HG03064 (cell line): ENCODE results near the gene ARHGEF16.

Source experiments
- ATAC-seq: cut with Tn5 transposase; IDR thresholded peaks from one replicate; pipeline ENCODE4 v1.9.1; 2021; ENCODE audit warnings: low read depth; ENCODE audit not compliant: unreplicated experiment

Gene ARHGEF16

DNA sequence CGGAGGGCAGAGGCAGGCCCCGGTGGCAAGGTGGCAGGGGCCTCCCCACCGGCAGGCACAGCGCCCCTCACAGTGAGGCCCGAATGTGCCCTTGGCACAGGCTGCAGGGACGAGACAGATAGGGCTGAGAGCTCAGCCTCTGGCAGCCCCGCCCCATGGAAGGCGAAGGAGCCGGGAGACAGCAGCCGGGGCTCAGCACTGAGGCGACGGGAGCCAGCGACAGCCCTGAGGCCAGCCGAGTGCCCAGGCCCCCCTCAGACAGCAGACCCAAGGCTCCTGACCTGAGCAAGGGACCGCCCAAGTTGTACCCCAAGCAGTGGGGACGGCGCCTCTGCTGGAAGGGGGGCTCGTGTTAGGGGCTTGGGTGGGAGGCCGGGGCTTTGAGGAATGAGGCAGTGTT, 43.1 kb downstream of the ARHGEF16 start:
- no peak for ATAC-seq

DNA sequence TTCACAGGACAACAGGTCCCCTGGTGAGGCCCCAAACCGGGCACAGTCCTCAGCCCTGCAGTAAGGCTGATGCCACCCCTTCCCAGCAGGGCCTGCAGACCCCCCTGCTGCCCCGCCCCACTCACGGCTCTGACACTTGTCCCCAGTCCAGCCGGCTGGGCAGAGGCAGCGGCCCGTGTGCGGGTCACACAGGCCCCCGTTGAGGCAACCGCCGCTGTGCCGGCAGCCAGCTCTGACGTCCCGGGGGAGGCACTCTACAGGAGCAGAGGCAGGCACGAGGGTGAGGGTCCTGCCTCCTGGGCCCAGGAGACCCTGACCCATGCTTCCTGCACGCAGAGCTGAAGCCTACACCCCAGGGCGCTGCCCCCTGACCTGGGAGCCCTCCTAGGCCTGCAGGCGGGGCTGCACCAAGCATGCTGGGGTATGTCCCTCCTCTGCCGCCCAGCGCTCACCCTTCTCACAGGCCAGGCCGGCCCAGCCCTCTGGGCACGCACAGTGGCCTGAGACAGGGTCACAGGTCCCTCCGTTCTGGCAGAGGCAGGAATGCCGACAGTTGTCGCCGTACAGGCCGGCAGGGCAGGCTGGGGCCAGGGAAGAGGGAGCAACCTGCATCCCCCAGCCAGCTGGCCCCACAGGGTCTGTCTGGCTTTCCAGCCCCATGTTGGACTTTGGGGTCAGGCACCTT, 43.9 kb downstream of the ARHGEF16 start:
- no peak for ATAC-seq

DNA sequence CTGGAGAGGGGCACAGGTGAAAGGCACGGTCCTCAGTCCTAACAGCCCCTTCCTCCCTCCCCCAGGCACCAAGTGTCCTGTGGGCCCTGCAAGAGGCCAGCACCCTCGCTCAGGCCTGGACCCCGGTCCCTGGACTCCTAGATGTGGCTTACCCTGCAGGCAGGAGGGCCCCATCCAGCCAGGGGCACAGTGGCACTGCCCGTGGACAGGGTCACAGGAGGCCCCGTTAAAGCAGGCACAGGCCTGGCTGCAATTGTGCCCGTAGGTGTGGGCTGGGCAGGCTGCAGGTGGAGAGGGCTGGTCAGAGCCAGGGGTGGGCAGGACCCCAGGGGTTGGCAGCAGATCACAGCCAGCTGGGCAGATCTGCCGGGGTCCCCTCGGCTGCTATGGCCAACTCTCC, 44.5 kb downstream of the ARHGEF16 start:
- no peak for ATAC-seq

DNA sequence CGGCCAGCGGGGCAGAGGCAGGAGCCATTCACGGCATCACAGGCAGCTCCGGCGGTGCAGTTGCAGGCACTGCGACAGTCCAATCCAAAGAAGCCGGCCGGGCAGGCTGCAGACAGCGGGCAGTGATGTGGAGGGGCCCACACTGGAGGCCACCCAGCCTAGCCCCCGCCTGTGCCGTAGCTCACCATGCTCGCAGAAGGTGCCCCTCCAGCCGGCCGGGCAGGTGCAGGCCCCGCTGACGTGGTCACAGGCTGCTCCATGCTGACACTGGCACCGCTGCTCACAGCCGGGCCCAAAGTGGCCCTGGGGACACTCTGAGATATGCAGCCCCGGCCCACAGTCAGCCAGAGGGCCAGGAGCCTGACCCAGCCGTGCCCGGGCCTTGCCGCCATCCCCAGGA, 45.1 kb downstream of the ARHGEF16 start:
- no peak for ATAC-seq

- ATAC-seq = no peak
These were observed 45.9 kb downstream of the ARHGEF16 start for GRCh38 chr1:3500265-3500835.

DNA sequence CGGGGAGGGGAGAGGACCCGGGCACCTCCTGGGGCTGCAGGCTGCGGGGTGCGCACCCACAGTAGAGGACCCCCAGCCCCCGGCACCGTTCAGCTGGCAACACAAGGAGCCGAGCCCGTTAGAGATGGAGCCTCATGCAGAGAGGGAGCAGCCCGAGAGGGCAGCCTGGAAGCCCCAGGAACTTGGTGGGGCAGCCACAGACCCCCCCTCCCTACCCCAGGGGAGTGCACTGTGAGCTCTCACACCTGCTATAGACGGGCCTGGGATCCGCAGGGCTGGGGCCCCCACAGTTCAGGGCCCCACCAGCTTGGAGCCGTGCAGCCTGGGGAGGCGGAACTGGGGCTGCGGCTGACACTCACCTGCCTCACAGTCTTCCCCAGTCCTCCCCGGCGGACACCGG, 47.0 kb downstream of the ARHGEF16 start:
- ATAC-seq = no peak

GRCh38 chr1:3501856-3502640, 47.6 kb downstream of the ARHGEF16 start:
- no peak for ATAC-seq

DNA sequence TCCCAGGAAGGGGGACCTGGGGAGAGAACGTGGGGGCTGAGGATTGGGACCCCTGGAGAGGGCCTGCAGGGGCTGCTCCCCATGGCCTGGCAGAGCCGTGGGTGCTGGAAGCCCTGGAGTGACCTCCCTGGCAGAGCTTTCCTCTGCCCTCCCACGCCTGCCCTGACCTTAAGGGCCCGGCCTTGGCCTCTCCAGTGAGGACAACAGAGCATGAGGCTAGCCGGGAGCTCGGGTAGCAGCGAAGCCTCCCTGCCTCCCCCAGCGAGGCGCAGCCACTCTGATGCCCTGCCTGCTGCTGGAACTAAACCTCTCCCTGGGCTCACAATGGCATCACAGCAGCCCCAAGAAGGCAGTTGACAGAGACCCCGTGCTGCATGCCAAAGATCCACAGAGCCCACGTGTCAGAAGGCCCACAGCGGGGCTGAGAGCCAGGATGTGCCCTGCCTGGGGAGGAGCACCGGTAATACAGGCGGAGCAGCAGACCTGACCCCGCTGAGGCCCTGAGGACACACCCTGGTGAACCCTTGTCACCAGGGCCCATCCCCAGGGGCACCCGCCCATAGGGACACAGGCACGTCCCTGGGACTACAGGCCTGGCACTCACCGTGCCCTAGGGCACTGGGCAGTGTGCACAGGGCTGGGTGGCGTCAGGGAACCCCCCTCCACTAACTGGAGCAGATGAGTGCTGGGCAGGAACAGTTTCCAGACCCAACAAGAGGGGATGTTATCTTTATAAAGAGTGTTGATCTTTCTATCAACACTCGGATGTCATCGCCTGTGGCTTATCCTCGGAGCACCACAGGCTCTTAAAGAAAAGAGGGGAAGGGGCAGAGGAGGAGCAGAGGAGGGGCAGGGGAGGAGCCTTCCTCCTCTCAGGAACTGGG, 48.4 kb downstream of the ARHGEF16 start:
- no peak for ATAC-seq

DNA sequence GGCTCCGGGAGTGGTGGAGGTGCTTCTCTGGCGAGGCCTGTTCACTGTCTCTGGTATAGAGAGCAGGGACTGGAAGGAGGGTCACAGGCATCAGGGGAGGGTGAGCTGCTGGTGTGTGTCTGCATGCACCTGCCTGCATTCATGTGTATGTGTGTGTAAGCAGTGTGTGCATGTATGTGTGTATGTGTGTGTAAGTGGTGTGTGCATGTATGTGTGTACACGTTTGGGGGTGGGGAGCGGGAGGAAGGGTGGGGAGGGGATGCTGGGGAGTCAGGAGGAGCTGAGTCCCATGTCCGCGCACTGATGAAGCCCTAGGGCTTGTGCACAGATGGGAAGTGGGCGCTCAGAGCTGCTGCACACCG, 49.0 kb downstream of the ARHGEF16 start:
- ATAC-seq = no peak

DNA sequence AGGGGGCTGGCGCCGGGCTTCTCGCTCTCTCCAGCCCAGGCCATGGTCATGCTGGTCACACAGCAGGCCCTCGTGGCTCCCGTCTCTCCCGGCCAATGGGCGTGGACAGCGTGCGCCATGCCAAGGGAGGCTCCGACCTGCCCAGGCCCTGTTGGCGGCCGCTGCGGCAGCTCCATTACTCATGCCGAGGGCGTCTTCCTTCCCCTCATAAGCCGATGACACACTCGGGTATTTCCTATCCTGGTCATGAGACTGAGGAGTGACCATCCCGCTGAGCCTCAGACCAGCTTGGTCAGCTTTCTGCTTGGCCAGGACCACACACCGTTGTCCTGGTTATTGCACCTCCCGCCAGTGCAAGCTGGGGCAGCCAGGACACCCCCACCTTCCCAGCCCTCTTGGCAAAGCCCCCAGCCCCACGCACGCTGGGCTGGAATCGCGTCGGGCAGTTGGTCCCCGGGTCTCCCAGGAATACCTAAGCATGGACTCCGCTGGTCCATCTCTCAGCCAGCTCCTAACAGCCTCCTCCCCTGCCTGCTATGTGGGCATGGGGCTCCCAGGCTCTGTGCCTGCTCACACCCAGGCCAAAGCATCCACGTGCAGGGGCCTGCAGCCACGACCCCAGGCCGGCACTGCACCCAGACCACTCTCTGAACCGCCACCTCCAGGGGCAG, 49.8 kb downstream of the ARHGEF16 start:
- ATAC-seq = no peak

DNA sequence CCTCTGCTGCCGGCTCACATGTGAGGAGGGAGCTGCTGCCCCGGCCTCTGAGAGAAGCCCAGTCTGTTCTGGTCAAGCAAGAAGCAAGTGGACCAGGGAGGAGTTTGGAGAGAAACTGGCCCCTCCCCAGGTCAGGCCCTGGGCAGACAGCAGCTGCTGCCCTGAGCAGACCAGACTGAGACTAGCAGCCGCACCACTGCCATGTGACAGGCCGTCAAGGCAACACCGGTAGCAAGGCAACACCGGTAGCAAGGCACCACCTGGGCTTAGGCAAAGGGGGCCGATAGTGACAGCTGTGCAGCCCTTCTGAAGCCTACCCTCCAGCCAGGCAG, 50.3 kb downstream of the ARHGEF16 start:
- no peak for ATAC-seq

GRCh38 chr1:3505161-3505560, 50.7 kb downstream of the ARHGEF16 start:
- no peak for ATAC-seq

DNA sequence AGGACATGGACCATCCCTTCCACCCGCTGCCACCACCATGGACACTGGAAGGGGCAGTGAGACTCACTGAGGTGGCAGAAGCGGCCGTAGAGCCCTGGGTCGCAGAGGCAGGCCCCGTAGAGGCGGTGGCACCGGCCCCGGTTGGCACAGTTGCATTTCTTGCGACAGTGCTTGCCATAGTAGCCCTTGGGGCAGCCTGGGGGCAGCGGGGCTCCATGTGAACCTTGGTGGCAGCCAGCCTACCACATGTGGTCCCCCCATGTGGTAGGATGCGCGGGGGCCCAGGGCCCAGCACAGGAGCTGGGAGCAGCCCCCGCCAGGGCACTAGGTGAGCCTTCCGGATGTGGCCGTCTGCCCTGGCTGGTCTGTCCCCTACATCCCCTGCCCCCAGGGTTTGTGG, 51.6 kb downstream of the ARHGEF16 start:
- ATAC-seq = no peak

GRCh38 chr1:3506943-3507342, 52.5 kb downstream of the ARHGEF16 start:
- ATAC-seq = no peak

DNA sequence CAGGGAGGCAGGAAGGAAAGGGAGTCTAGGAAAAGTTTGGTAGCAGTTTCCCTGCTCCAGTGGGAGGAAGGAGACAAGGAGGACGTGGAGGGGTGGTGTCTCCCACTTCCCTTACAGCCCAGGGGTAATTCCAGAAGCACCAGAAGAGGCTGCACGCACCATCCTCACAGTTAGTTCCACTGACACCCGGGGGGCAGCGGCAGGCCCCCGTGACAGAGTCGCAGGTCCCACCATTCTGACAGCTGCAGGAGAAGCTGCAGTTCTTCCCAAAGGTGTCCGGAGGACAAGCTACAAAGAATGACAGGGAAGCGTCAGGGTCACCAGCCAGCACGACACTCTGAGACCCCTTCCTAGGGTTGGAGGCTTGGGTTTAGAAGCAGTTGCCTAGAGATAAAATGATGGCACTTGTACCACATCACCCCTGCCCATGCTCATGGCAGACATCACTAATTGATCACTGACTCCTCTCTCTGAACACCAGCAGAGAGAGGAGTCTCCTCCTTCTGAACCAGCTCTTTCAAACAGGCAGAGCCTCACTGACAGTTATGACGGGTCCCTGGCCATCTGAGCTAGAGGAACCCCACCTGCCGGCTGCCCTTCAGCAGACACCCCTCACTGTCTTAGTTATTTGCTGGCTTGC, 53.3 kb downstream of the ARHGEF16 start:
- ATAC-seq = no peak

GRCh38 chr1:3508757-3509415, 54.4 kb downstream of the ARHGEF16 start:
- ATAC-seq = no peak

DNA sequence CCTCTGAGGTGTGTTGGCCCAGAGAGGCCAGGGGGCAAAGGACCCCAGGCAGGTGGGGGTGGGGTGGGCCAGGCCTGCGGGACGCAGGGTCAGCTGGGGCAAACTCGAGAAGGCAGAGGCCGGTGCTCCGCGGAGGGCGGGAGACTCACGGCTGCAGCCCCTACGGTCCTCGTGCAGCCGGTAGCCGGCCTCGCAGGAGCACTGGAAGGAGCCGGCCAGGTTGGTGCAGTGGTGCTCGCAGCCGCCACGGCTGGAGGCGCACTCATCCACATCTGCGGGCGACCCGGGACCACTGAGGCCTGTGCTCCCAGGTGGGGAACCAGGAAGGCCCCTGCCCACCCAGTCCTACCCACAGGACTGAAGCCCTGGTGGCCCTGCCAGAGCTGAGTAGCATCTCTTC, 55.3 kb downstream of the ARHGEF16 start:
- no peak for ATAC-seq

DNA sequence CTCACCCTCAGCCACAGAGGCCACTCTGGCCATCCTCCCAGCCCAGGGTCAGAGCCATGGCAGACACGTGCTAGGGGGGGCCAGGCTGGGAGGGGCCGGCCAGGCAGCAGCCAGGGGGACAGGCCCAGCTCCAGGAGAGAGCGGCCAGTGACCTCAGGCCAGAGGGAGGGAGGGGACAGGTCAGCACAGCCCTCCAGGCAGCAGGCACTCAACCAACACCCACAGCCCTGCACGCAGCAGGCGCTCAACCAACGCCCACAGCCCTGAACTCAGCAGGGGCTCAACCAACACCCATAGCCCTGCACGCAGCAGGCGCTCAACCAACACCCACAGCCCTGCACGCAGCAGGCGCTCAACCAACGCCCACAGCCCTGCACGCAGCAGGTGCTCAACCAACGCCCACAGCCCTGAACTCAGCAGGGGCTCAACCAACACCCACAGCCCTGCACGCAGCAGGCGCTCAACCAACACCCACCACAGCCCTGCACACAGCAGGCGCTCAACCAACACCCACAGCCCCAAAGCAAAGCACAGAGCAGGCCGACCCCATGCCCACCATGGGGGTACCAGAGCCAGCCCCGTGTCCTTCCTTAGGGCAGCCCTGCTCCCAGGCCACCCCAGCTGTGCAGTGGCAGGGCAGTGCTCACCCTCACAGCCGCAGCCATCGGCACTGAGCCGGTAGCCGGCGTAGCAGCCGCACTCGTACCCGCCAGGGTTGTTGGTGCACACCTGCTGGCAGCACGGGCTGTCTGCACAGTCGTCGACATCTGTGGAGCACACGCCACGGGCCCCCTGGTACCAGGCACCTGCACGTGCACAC, 55.9 kb downstream of the ARHGEF16 start:
- no peak for ATAC-seq

DNA sequence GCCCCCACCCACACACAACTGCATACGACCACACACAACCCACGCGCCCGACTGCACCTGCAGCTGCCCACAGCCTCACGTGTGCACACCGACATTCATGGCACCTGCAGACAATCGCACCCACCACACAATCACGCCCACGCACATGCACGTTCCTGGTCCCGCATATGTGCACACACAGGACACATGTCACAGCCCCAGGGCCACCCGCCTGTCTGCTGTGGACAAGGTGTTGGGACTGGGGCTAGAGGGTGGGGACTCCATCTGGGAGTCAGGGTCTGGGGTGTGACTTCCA, 56.4 kb downstream of the ARHGEF16 start:
- no peak for ATAC-seq
